ENCODE data around the gene CACNB1. TPM values are rescaled to one million over a fixed set of nuclear protein-coding genes. Genes with fewer than 3 reads are reported as not detected.
A peak's percentile ranks its signal among the peaks of the same experiment; 100 is the strongest.
"Not testable (repeated sequence)": the region's sequence is repeated elsewhere in the genome, so short reads cannot be mapped to it uniquely, and the experiment has no call there.

Gene CACNB1
- total and polyA plus RNA-seq, 9 donors, result 114 to 227 (median 198) TPM

- 77% methylated on average over 14 of the region's 14 CpGs for WGBS (ENCODE audit: insufficient coverage)
- Histone ChIP-seq H3K4me3 (ENCODE audit: low read length) (no peak overlapping the region), H3K27ac (ENCODE audit: low read length) (no peak overlapping the region), H3K9me3 (replicated peaks; ENCODE audit: control insufficient read depth, low read depth, low read length) (no peaks in the 10 kb centered on the region), H3K36me3 (ENCODE audit: control insufficient read depth, insufficient read depth, low read length) (no peaks in the 10 kb centered on the region), H3K27me3 (ENCODE audit: control insufficient read depth, insufficient read depth, low read length) (peaks cover 40% of the 10 kb centered on the region), H3K4me1 (ENCODE audit: control insufficient read depth, insufficient read depth, low read length) (peaks cover 31% of the 10 kb centered on the region)
- no peak for DNase-seq
Observed at GRCh38 chr17:39169101-39169500, 28.4 kb downstream of the CACNB1 start.

GRCh38 chr17:39168503-39168902 lies 29.0 kb downstream of the CACNB1 start:
- peaks cover 40% of the 10 kb centered on the region for H3K27me3 ChIP-seq (ENCODE audit: control insufficient read depth, insufficient read depth, low read length)
- H3K4me3 ChIP-seq (ENCODE audit: low read length); H3K27ac ChIP-seq (ENCODE audit: low read length); DNase-seq; H3K36me3 ChIP-seq (ENCODE audit: control insufficient read depth, insufficient read depth, low read length); H3K9me3 ChIP-seq (replicated peaks; ENCODE audit: control insufficient read depth, low read depth, low read length): not testable (repeated sequence)
- H3K4me1 ChIP-seq (ENCODE audit: control insufficient read depth, insufficient read depth, low read length), result peaks cover 31% of the 10 kb centered on the region
- 96% methylated on average over 5 of the region's 10 CpGs for WGBS (ENCODE audit: insufficient coverage)

DNA sequence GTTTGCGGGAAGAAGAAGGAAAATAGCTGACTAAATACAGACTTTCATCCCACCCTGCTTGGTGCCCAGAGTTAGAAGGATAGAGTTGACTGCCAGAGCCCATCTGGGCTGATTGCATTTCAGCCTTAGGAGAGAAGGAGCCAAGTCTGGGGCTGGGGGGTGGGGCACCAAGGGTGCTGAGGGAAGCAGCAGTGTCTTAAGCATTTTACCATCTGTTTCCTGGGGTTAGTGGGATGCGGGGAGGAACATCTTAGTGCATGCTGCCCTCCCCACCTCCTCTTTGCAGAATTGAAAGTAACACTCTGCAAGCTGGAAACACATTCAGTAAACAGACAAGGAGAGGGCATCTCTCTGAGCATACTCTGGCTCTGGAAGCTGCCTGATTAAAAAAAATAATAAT lies 30.0 kb downstream of the CACNB1 start:
- WGBS (ENCODE audit: insufficient coverage), result no CpG with 5 or more reads among the region's 2 CpGs
- no peaks in the 10 kb centered on the region for H3K9me3 ChIP-seq (replicated peaks; ENCODE audit: control insufficient read depth, low read depth, low read length)
- peaks cover 31% of the 10 kb centered on the region for H3K4me1 ChIP-seq (ENCODE audit: control insufficient read depth, insufficient read depth, low read length)
- H3K27me3 ChIP-seq (ENCODE audit: control insufficient read depth, insufficient read depth, low read length), result peaks cover 40% of the 10 kb centered on the region
- H3K36me3 ChIP-seq (ENCODE audit: control insufficient read depth, insufficient read depth, low read length), result no peaks in the 10 kb centered on the region
- peak overlapping the region; percentile 2 for H3K27ac ChIP-seq (ENCODE audit: low read length)
- DNase-seq, result peak; percentile 87
- no peak overlapping the region for H3K4me3 ChIP-seq (ENCODE audit: low read length)

DNA sequence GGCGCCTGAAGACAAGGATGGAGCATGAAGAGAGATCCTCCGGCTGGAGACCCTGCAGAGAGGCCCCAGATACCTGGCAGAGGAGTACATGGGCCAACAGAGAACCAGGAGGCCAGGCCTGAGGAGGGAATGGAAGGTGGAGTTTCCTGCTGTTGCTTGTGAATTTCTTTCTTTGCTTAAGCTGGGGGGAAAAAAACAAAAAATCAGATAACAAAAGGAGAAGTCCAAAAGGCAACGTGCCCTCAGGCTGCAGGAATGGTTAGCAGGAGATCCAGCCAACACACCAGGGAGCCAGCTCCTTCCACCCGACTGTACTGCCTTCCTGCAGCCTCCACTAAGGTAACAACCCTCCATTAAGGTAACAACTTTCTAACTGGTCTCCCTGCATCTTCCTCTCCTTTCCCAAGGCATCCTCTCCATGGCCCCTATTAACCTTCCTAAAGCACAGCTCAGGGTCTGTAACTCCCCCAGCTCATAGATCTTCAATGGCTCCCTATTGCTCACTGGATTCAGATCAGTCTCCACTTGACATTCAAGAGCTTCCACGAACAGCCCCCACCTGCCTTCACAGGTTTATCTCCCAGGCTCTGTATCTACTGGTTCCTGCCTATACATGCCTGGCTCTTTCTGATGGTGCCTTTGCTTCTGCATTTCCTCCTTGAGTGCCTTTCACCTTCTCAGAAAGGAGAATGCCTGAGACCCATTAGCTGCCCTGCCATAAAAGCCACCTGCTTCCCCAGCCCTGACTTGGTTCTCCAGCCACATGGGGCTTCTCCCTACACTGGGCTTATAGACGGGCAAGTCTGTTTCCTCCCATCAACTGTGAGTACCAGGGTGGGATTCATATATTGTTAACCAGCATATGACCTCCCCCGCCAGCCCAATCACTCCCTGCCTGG lies 30.8 kb downstream of the CACNB1 start:
- Histone ChIP-seq H3K4me1 (ENCODE audit: control insufficient read depth, insufficient read depth, low read length) (peaks cover 31% of the 10 kb centered on the region), H3K36me3 (ENCODE audit: control insufficient read depth, insufficient read depth, low read length) (no peaks in the 10 kb centered on the region), H3K4me3 (ENCODE audit: low read length) (no peak overlapping the region), H3K9me3 (replicated peaks; ENCODE audit: control insufficient read depth, low read depth, low read length) (no peaks in the 10 kb centered on the region), H3K27ac (ENCODE audit: low read length) (peak overlapping the region; percentile 2), H3K27me3 (ENCODE audit: control insufficient read depth, insufficient read depth, low read length) (peaks cover 40% of the 10 kb centered on the region)
- WGBS (ENCODE audit: insufficient coverage), result 44% methylated on average over 4 of the region's 7 CpGs
- no peak for DNase-seq

DNA sequence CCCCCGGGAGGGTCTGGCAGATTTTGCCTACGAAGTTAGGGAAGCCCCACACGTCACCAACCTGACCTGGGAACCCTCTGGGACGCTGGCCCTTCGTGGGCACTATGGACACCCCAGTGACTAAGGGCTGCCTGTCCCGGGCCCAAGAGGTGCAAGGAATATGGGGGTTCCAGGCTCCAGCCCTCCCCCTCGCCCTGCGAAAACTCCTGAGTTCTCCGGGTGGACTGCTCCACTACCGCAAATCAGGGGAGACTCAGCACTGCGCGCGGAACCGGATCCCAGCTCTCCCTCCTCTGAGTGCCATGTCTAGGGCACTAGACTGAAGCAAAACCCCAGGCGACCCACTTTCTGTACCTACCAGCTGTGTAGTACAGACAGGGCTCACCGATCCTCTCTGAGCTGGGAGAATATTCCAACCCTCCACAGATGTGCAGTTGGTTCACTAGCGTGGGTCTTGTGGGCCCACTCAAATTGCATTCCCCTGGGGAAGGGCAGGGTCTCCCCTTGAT lies 31.6 kb downstream of the CACNB1 start, which contains the start of gene ARL5C:
Gene ARL5C (minus strand): TSS at position 321 of the 509 bp plus-strand sequence. CDS start 401 bp downstream, outside the sequence.
- Histone ChIP-seq H3K4me1 (ENCODE audit: control insufficient read depth, insufficient read depth, low read length) (peaks cover 31% of the 10 kb centered on the region), H3K9me3 (replicated peaks; ENCODE audit: control insufficient read depth, low read depth, low read length) (no peaks in the 10 kb centered on the region), H3K27ac (ENCODE audit: low read length) (peak within 1 kb of the TSS; percentile 2), H3K27me3 (ENCODE audit: control insufficient read depth, insufficient read depth, low read length) (peaks cover 40% of the 10 kb centered on the region), H3K36me3 (ENCODE audit: control insufficient read depth, insufficient read depth, low read length) (no peaks in the 10 kb centered on the region), H3K4me3 (ENCODE audit: low read length) (peak within 1 kb of the TSS; percentile 43)
- no peak for DNase-seq
- WGBS (ENCODE audit: insufficient coverage), result 25% methylated on average over 15 of the region's 17 CpGs

- Histone ChIP-seq H3K4me3 (ENCODE audit: low read length) (peak overlapping the region; percentile 43), H3K27me3 (ENCODE audit: control insufficient read depth, insufficient read depth, low read length) (peaks cover 42% of the 10 kb centered on the region), H3K9me3 (replicated peaks; ENCODE audit: control insufficient read depth, low read depth, low read length) (no peaks in the 10 kb centered on the region), H3K4me1 (ENCODE audit: control insufficient read depth, insufficient read depth, low read length) (peaks cover 31% of the 10 kb centered on the region), H3K27ac (ENCODE audit: low read length) (no peak overlapping the region), H3K36me3 (ENCODE audit: control insufficient read depth, insufficient read depth, low read length) (no peaks in the 10 kb centered on the region)
- WGBS (ENCODE audit: insufficient coverage), result 2% methylated on average over 47 of the region's 51 CpGs
- DNase-seq, result no peak
Observed at GRCh38 chr17:39165178-39165840, 32.2 kb downstream of the CACNB1 start.

GRCh38 chr17:39164675-39165143 lies 32.8 kb downstream of the CACNB1 start:
- peak; percentile 98 for DNase-seq
- peaks cover 31% of the 10 kb centered on the region for H3K4me1 ChIP-seq (ENCODE audit: control insufficient read depth, insufficient read depth, low read length)
- H3K9me3 ChIP-seq (replicated peaks; ENCODE audit: control insufficient read depth, low read depth, low read length), result no peaks in the 10 kb centered on the region
- H3K4me3 ChIP-seq (ENCODE audit: low read length), result peak overlapping the region; percentile 43
- peaks cover 43% of the 10 kb centered on the region for H3K27me3 ChIP-seq (ENCODE audit: control insufficient read depth, insufficient read depth, low read length)
- H3K36me3 ChIP-seq (ENCODE audit: control insufficient read depth, insufficient read depth, low read length), result no peaks in the 10 kb centered on the region
- WGBS (ENCODE audit: insufficient coverage), result under 1% methylated on average over 10 of the region's 15 CpGs
- H3K27ac ChIP-seq (ENCODE audit: low read length), result no peak overlapping the region

GRCh38 chr17:39161962-39162361 lies 35.5 kb downstream of the CACNB1 start:
- WGBS (ENCODE audit: insufficient coverage), result no CpG with 5 or more reads among the region's 2 CpGs
- no peak for DNase-seq

GRCh38 chr17:39158623-39159022 lies 38.8 kb downstream of the CACNB1 start:
- 94% methylated on average over 2 of the region's 2 CpGs for WGBS (ENCODE audit: insufficient coverage)
- peaks cover 8% of the 10 kb centered on the region for H3K27me3 ChIP-seq (ENCODE audit: control insufficient read depth, insufficient read depth, low read length)
- no peak overlapping the region for H3K27ac ChIP-seq (ENCODE audit: low read length)
- H3K36me3 ChIP-seq (ENCODE audit: control insufficient read depth, insufficient read depth, low read length), result no peaks in the 10 kb centered on the region
- no peaks in the 10 kb centered on the region for H3K4me1 ChIP-seq (ENCODE audit: control insufficient read depth, insufficient read depth, low read length)
- DNase-seq, result no peak
- H3K4me3 ChIP-seq (ENCODE audit: low read length), result no peak overlapping the region
- no peaks in the 10 kb centered on the region for H3K9me3 ChIP-seq (replicated peaks; ENCODE audit: control insufficient read depth, low read depth, low read length)

More at GRCh38 chr17:39161962-39162361, 35.5 kb downstream of the CACNB1 start:
- Histone ChIP-seq H3K27ac (ENCODE audit: low read length) (no peak overlapping the region), H3K36me3 (ENCODE audit: control insufficient read depth, insufficient read depth, low read length) (no peaks in the 10 kb centered on the region), H3K9me3 (replicated peaks; ENCODE audit: control insufficient read depth, low read depth, low read length) (no peaks in the 10 kb centered on the region), H3K27me3 (ENCODE audit: control insufficient read depth, insufficient read depth, low read length) (peaks cover 29% of the 10 kb centered on the region), H3K4me1 (ENCODE audit: control insufficient read depth, insufficient read depth, low read length) (peaks cover 24% of the 10 kb centered on the region), H3K4me3 (ENCODE audit: low read length) (no peak overlapping the region)

GRCh38 chr17:39156491-39156890 lies 41.0 kb downstream of the CACNB1 start:
- Histone ChIP-seq H3K4me3 (ENCODE audit: low read length) (no peak overlapping the region), H3K27ac (ENCODE audit: low read length) (no peak overlapping the region), H3K9me3 (replicated peaks; ENCODE audit: control insufficient read depth, low read depth, low read length) (no peaks in the 10 kb centered on the region), H3K36me3 (ENCODE audit: control insufficient read depth, insufficient read depth, low read length) (no peaks in the 10 kb centered on the region), H3K4me1 (ENCODE audit: control insufficient read depth, insufficient read depth, low read length) (peaks cover 16% of the 10 kb centered on the region), H3K27me3 (ENCODE audit: control insufficient read depth, insufficient read depth, low read length) (peaks cover 17% of the 10 kb centered on the region)
- no peak for DNase-seq
- WGBS (ENCODE audit: insufficient coverage), result 20% methylated on average over 1 of the region's 7 CpGs

Measured in muscle of leg (tissue), 11 donors.